Endothelial cell of umbilical vein (primary cell): ENCODE data around the gene MKLN1. TPM values are rescaled to one million over a fixed set of nuclear protein-coding genes. Genes with fewer than 3 reads are reported as not detected.

Experiments used
- BruUV-seq: library from RNA; stranded (reverse); fragments of 400-500 nt; replicated peaks from 2 replicates; lab custom pipeline; 2021; lab: Mats Ljungman, UMichigan
- CTCF ChIA-PET: fragments of 300-600, 350-600 bp; sonication (Branson Sonifier 250); formaldehyde crosslinking; loops from one replicate; lab custom pipeline; 2021; ENCODE audit warnings: antibody characterized with exemption, inconsistent platforms; lab: Charles Lee
- POLR2A ChIA-PET: fragments of 300-600, 350-600 bp; sonication (Branson Sonifier 250); formaldehyde crosslinking; loops from one replicate; lab custom pipeline; 2021; ENCODE audit warnings: antibody characterized with exemption, inconsistent platforms; lab: Charles Lee
- DNase-seq: peaks from one replicate; pipeline ENCODE4 v3.0.0-alpha.2; 2011; ENCODE audit warnings: low read depth, low spot score
- FAIRE-seq: peaks from 2 replicates; lab custom pipeline; 2011; peaks lifted over from hg19 to GRCh38; lab: Jason Lieb, UNC
- H2AFZ ChIP-seq: 2 replicates; pipeline ENCODE4 v1.6.0; 2012; ENCODE audit warnings: low read depth, low read length, control low read depth, inconsistent platforms
- H3K27ac ChIP-seq: 2 replicates; pipeline ENCODE4 v1.5.1; 2011; ENCODE audit warnings: low read depth, mild to moderate bottlenecking, control low read depth, low read length, moderate library complexity; ENCODE audit not compliant: insufficient read depth
- H3K27me3 ChIP-seq, 2 experiments: 2 replicates each; pipeline versions ENCODE4 v1.6.0 to v1.6.1; 2011; ENCODE audit warnings: low read length in 2 of 2, mixed read lengths in 1 of 2; ENCODE audit not compliant: control insufficient read depth in 2 of 2, insufficient read depth in 2 of 2
- H3K36me3 ChIP-seq, 2 experiments: 2 replicates in 1 of 2; 3 replicates in 1 of 2; pipeline ENCODE4 v1.5.1; 2011; ENCODE audit warnings: low read length in 2 of 2, mild to moderate bottlenecking in 1 of 2, moderate library complexity in 1 of 2; ENCODE audit not compliant: control insufficient read depth in 2 of 2, insufficient read depth in 2 of 2; ENCODE audit errors: extremely low read depth in 1 of 2
- H3K4me1 ChIP-seq: 3 replicates; pipeline ENCODE4 v1.5.1; 2011; ENCODE audit warnings: mild to moderate bottlenecking, low read length; ENCODE audit not compliant: control insufficient read depth, insufficient read depth; ENCODE audit errors: extremely low read depth
- H3K4me2 ChIP-seq: 2 replicates; pipeline ENCODE4 v1.6.1; 2011; ENCODE audit warnings: low read length, control low read depth, mixed read lengths; ENCODE audit not compliant: insufficient read depth
- H3K4me3 ChIP-seq, 3 experiments: fragments of 200-600 bp in 1 of 3; sonication (generic), shearing (Covaris generic) in 1 of 3; replicated peaks in 1 of 3; 2 replicates each; pipeline ENCODE4 v1.5.1; 2011 to 2016; ENCODE audit warnings: control low read depth in 3 of 3, low read length in 3 of 3, mild to moderate bottlenecking in 2 of 3, inconsistent platforms in 1 of 3, low read depth in 1 of 3, moderate library complexity in 1 of 3; ENCODE audit not compliant: insufficient read depth in 1 of 3
- H3K79me2 ChIP-seq: 2 replicates; pipeline ENCODE4 v1.6.0; 2012; ENCODE audit warnings: low read length, inconsistent platforms; ENCODE audit not compliant: control insufficient read depth, insufficient read depth
- H3K9ac ChIP-seq: replicated peaks from 2 replicates; pipeline ENCODE3; 2011; ENCODE audit warnings: low read length, control low read depth; ENCODE audit not compliant: insufficient read depth; ENCODE audit errors: extremely low read depth
- H3K9me1 ChIP-seq: replicated peaks from 3 replicates; pipeline ENCODE4 v1.6.0; 2011; ENCODE audit warnings: mild to moderate bottlenecking, low read length; ENCODE audit not compliant: control insufficient read depth, insufficient read depth; ENCODE audit errors: extremely low read depth
- H3K9me3 ChIP-seq: replicated peaks from 2 replicates; pipeline ENCODE4 v1.5.1; 2012; ENCODE audit warnings: low read length, inconsistent platforms; ENCODE audit not compliant: control insufficient read depth, insufficient read depth
- H4K20me1 ChIP-seq: replicated peaks from 2 replicates; pipeline ENCODE3; 2011; ENCODE audit warnings: mild to moderate bottlenecking, low read length; ENCODE audit not compliant: control insufficient read depth, insufficient read depth; ENCODE audit errors: extremely low read depth
- CTCF ChIP-seq, 2 donors: IDR thresholded peaks; 1 replicate in 1 of 2; 2 replicates in 1 of 2; pipeline ENCODE4 v1.5.1; 2011; ENCODE audit warnings: low read length in 2 of 2, mild to moderate bottlenecking in 2 of 2, moderate library complexity in 2 of 2, control low read depth in 1 of 2, inconsistent platforms in 1 of 2, low read depth in 1 of 2; ENCODE audit not compliant: insufficient read depth in 1 of 2; ENCODE audit errors: extremely low read depth in 1 of 2
- EZH2 ChIP-seq: IDR thresholded peaks from 2 replicates; pipeline ENCODE4 v1.6.1; 2012; ENCODE audit warnings: borderline replicate concordance, low read depth, mild to moderate bottlenecking, moderate library complexity, low read length, inconsistent platforms; ENCODE audit not compliant: severe bottlenecking
- FOS ChIP-seq: IDR thresholded peaks from 2 replicates; pipeline ENCODE4 v1.6.1; 2011; ENCODE audit warnings: mild to moderate bottlenecking, low read length, moderate library complexity, borderline replicate concordance; ENCODE audit not compliant: insufficient read depth
- GATA2 ChIP-seq: IDR thresholded peaks from 2 replicates; pipeline ENCODE4 v1.7.0; 2011; ENCODE audit warnings: low read depth, mild to moderate bottlenecking, moderate library complexity, mixed read lengths, low read length; ENCODE audit not compliant: insufficient read length, insufficient read depth
- JUN ChIP-seq: IDR thresholded peaks from 2 replicates; pipeline ENCODE4 v1.6.1; 2011; ENCODE audit warnings: borderline replicate concordance, low read depth; ENCODE audit not compliant: insufficient read length, insufficient read depth
- MAX ChIP-seq: IDR thresholded peaks from 2 replicates; pipeline ENCODE4 v1.6.1; 2011; ENCODE audit not compliant: insufficient read depth, insufficient read length
- MYC ChIP-seq: IDR thresholded peaks from one replicate; pipeline ENCODE4 v1.6.1; 2011; ENCODE audit warnings: mild to moderate bottlenecking, low read depth, low read length
- POLR2A ChIP-seq: IDR thresholded peaks from 2 replicates; pipeline ENCODE4 v1.6.1; 2012; ENCODE audit warnings: low read depth, mild to moderate bottlenecking, control low read depth, low read length
- POLR2AphosphoS5 ChIP-seq: IDR thresholded peaks from 2 replicates; pipeline ENCODE4 v1.6.1; 2012; ENCODE audit warnings: low read depth, mild to moderate bottlenecking, control low read depth, low read length, moderate library complexity; ENCODE audit not compliant: insufficient read depth
- dilution Hi-C: fragments of 300-500 bp; cut with MboI; formaldehyde crosslinking; loops from one replicate; pipeline ENCODE4 v1.15.0; 2019; ENCODE audit warnings: low sequenced_read_pairs; ENCODE audit not compliant: extremely low pct_ligation_motif_present
- intact Hi-C: fragments of 100-400 bp; cut with micrococcal nuclease; formaldehyde crosslinking; loops from one replicate; pipeline ENCODE4 v1.10.0; 2022
- polyA plus RNA-seq, 4 experiments: library from polyadenylated mRNA; depleted of rRNA in 3 of 4; stranded (reverse) in 3 of 4; unstranded in 1 of 4; fragments of >200 nt; gene quantifications; 2 replicates each; pipeline versions ENCODE4 v1.2.1 to v1.2.3, GENCODE V29; 2011 to 2012; ENCODE audit warnings: missing spikeins in 1 of 4
- total RNA-seq: library from RNA; stranded (reverse); gene quantifications from 2 replicates; pipeline ENCODE4 v1.2.3, GENCODE V29; 2021

Gene MKLN1
- total and polyA plus RNA-seq, 2 donors (not counting 3 experiments of a cell fraction or from before 2014, with no cell fraction given): 12.2 to 32.1 TPM

- no peak for TF ChIP-seq GATA2
- TF ChIP-seq CTCF (IDR thresholded peaks at IDR 0.05; ENCODE audit: extremely low read depth in 1 of 2, insufficient read depth in 1 of 2, low read depth in 1 of 2, low read length in 2 of 2): no peak
- no peak for TF ChIP-seq POLR2AphosphoS5
- no peak for TF ChIP-seq MAX
- TF ChIP-seq JUN: no peak
- no peak for TF ChIP-seq MYC
- TF ChIP-seq POLR2A: no peak
- no peak for TF ChIP-seq FOS
- TF ChIP-seq EZH2: no peak
- no peaks in the 10 kb centered on the region for H3K4me1 ChIP-seq
- dilution Hi-C loops: no loop called here
- no peak for DNase-seq
- H3K9me3 ChIP-seq: no peaks in the 10 kb centered on the region
- H3K27me3 ChIP-seq: no peaks in the 10 kb centered on the region
- H3K79me2 ChIP-seq: peaks cover 66% of the 10 kb centered on the region
- intact Hi-C loops: no loop called here
- ChIA-PET CTCF (interaction anchor here (1.4 to 1.6 kb wide), 3 partner anchors 9 to 450 kb away, joined by 3 to 4 read pairs (median 3); no protein-coding TSS in a partner anchor), POLR2A (no interaction called here)
- H3K9ac ChIP-seq: no peak overlapping the region
- H3K4me2 ChIP-seq: no peak overlapping the region
- no peaks in the 10 kb centered on the region for H3K9me1 ChIP-seq
- peaks cover 12% of the 10 kb centered on the region for H4K20me1 ChIP-seq
- no peak for FAIRE-seq
- no peak overlapping the region for H3K4me3 ChIP-seq
- BruUV-seq: no TSS peak
- no peak overlapping the region for H2AFZ ChIP-seq
- no peak overlapping the region for H3K27ac ChIP-seq
- no peaks in the 10 kb centered on the region for H3K36me3 ChIP-seq
Measured at GRCh38 chr7:131346885-131347592, 19.4 kb downstream of the MKLN1 start.
